Amniotic stem cell (primary cell): Measurements from ENCODE around the gene CDH4.

Experiments
- DNase-seq: peaks from one replicate; lab custom pipeline; 2025; lab: John Stamatoyannopoulos, UW

CDH4 gene

DNA sequence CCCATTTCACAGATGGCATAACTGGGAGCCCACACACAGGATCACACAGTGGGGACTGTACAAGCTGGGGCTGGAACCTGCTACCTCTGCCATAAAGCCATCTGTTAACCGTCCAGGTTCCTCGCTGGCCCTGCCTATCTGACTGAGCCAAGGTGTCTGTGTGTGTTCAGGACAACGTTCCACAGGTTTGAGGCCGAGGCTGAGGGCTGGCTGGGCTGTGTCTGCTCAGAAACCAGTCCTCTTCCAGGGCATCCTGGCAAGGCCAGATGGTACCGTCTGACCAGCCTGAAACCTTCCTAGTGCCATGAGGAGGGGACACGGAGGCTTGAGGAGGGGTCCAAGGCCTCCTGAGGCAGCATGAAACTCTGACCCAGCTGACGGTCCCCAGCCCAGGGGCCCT lies 663.0 kb downstream of the CDH4 start:
- DNase-seq, result no peak

DNA sequence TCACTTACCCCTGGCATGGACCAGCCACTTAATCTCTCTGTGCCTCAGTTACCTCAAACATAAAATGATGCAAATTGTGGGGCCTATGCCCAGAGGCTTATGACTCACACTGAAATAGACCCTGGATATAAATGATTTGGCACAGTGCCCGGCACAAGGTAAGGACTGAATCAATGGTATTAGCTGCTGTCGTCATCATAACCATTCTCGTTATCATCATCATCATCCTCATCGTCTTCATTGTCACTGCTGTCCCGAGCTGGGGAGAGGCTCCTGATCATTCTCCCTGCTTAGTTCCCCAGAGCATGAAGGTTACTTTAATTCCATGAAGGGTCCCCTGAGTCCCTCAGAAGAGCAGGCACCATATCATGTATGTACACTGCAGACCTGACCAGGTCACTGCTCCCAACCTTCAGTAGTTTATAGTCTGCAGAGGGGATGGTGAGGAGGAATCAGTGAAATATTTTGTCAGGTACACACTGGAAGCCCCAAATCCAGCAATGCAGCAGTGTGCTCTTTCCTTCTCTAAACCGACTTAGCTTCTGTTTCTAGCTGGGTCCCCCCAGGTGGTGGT lies 664.3 kb downstream of the CDH4 start:
- DNase-seq, result no peak

DNA sequence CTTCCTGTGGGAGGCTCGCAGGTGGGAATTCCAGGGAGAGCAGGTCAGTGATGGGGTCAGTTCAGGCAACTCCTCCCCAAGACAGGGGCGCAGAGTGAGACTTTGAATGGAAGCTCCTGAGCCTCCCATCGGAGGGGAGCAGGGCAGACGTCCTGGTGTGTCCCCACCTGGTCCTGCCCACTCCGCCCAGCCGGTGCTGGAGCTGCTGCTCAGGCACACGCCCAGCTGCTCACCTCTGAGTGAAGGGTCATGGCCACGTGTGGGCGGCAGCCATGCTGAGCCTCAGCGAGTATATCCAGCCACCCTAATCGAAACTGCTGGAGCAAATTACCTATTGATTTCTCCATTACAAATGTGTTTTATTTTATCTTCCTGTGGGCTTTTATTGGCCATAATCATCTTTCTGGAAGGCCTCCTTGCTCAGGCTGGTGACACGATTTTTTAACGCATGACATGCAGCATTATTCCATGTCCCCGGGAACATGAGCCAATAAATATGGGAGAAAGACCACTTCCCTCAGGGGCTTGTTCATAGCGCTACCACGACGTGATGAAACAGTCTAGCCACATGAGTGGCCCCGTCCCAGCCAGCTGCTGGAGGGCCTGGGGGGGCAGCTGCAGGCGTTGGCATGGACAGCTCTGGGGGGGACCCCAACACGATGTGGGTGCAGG lies 665.5 kb downstream of the CDH4 start:
- no peak for DNase-seq

DNA sequence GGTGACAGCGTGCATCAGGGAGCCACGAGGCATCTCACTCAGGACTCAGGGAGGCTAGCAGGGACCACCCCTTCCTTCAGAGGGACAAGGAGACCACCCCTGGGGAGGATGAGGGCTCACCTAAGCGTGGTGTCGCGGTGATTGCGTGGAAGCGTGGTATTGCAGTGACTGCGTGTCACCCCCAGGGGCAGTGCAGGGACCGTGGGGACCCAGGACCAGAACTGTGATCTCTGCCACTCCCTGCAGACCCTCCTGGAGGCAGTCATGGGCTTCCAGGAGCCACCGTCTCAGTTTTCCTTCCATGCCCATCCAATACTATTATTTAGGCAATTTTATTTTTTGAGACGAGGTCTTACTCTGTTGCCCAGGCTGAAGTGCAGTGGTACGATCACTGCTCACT lies 666.5 kb downstream of the CDH4 start:
- DNase-seq, result no peak

DNA sequence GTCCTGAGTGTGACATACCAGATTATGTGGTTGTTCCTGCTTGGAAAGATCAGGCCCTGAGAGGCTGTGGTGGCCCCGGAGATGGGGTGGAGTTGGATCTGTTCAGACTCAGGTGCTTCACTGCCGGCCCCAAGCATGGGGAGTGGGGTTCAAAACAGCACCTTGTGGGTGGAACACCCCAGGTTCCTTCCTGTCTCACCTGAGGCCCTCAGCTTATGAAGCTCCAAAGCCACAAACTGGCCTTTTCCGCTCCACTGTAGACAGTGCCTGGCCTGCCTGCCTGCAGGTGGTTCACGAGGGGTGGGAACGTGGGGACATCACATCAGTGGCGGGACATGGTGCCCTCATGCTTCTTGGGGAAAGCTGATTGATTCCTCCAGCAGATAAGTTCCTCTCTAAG lies 667.2 kb downstream of the CDH4 start:
- no peak for DNase-seq

DNA sequence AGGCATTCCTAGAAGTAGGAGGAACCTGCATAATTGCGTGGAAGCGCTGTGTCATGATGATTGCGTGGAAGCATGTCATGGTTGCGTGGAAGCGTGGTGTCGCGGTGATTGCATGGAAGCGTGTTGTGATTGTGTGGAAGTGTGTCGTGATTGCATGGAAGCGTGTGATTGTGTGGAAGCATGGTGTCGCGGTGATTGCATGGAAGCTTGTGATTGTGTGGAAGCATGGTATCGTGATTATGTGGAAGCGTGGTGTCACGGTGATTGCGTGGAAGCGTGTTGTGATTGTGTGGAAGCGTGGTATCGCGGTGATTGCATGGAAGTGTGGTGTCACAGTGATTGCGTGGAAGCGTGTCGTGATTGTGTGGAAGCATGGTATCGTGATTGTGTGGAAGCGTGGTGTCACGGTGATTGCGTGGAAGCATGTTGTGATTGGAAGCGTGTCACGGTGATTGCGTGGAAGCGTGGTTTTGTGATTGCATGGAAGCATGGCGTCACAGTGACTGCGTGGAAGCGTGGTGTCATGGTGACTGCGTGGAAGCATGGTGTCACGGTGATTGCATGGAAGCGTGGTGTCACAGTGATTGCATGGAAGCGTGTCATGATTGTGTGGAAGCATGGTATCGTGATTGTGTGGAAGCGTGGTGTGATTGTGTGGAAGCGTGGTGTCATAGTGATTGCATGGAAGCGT lies 667.8 kb downstream of the CDH4 start:
- no peak for DNase-seq

DNA sequence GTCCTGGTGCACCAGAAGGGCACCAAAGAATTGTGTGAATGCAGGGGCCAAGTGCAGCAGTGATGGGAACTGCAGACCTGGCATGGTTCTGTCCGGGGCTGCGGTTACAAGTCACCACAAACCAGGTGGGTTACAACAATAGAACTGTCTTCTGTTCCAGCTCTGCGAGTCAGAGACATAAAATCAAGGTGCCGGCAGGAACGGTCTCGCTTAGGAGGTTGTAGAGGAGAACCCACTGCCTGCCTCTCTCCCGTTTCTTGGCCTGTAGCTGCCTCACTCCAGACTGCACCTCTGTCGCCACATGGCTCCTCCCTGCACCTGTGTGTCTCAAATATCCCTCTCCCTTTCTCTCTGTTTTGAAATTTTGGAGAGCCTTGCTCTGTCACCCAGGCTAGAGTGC lies 670.4 kb downstream of the CDH4 start:
- no peak for DNase-seq

DNA sequence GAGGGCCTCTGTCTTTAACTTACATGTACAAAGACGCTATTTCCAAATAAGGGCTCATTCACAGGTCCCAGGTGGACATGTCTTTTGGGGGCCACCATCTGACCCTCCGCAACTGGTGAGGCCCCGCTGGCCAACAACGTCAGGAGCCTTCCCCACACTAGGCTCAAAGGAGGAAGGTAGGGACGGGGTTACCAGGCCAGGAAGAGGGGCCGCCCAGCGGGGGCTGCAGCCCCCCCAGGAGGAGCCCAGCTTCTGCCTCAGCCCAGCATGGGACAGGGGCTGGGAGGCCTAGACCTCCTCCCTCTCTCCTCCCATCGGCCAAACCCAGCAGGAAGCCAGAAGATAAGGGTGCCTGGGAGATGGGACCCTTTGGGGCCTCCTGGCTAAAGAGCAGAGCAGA lies 670.9 kb downstream of the CDH4 start:
- no peak for DNase-seq

DNA sequence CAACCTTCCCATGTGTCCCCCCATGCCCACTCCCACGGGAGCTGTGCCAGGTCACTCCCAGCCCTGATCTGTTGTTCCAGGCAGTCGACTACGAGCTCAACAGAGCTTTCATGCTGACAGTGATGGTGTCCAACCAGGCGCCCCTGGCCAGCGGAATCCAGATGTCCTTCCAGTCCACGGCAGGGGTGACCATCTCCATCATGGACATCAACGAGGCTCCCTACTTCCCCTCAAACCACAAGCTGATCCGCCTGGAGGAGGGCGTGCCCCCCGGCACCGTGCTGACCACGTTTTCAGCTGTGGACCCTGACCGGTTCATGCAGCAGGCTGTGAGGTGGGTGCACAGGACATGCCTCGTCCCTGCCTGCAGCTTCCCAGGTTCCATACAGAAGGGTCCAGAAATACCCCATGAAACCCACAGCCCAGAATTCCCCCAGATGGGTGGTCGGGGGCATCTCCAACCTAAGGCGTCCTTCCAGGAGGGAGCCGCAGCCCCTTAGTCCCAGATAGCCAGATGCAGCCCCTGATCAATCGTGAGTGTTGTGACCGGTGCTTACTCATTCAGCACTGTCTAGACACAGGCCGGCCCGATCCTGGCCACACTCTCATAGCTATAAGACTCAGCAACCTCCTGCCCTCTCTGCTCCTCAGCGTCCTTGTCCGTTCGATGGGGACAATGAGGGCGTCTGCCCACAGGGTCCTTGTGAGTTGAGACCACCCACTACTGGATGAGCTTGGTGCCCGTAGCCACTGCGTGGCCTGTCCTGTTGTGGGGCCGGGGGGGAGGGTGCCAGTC lies 671.5 kb downstream of the CDH4 start:
- DNase-seq, result no peak

DNA sequence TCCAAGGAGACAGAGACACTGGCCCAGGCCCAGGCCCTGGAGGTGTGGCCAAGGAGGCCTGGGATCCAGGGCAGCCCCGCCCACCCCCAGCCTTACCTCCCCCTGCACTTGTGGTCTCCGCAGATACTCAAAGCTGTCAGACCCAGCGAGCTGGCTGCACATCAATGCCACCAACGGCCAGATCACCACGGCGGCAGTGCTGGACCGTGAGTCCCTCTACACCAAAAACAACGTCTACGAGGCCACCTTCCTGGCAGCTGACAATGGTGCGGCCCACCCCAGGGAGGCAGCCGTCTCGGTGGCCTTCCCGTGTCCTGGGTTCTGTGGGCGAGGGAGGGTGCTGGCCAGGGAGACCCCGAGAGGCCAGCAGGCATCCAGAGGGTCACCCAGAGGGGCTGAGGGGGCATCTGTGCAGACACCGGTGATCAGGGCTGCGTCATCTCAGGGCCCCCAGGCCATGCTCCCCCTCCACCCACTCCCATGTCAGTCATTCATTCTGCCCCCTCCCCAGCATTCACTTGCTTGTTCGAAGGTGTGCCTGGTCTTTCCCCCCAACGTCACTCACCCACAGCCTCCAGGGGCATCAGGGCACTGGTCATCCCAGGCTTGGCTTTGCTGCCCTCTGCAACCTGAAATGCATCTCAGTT lies 672.3 kb downstream of the CDH4 start:
- no peak for DNase-seq

DNA sequence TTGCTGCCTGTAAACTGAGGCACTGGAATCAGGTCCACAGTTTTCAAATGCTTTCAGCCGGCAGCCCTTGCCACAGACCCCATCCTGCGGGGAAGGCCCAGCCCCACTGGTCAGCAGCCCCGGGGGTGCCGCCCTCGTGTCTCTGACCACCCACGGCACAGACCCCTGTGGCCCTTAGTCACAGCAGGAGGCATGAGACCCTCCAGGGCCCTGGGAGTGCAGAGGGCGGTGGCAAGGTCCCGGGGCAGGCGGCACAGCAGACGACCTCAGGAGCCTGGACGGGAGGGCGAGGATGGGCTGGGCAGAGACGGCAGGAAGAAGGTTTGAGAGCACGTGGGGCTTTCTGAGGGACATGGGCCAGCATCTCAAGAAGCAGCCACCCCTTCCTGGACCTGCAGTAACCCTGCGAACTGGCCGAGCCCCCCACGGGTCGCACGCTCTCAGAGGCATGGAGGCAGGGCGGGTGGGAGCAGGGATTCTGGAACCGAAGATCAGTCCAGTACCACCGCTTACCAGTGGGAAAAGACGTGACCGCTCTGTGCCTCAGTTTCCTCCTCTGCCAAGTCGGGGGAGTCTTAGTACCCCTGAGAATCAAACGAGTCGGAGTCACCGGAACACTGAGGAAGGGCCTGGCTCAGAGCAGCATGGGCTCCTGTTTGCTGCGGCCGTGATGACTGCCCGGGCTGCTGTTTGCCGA lies 672.9 kb downstream of the CDH4 start:
- DNase-seq, result no peak

DNA sequence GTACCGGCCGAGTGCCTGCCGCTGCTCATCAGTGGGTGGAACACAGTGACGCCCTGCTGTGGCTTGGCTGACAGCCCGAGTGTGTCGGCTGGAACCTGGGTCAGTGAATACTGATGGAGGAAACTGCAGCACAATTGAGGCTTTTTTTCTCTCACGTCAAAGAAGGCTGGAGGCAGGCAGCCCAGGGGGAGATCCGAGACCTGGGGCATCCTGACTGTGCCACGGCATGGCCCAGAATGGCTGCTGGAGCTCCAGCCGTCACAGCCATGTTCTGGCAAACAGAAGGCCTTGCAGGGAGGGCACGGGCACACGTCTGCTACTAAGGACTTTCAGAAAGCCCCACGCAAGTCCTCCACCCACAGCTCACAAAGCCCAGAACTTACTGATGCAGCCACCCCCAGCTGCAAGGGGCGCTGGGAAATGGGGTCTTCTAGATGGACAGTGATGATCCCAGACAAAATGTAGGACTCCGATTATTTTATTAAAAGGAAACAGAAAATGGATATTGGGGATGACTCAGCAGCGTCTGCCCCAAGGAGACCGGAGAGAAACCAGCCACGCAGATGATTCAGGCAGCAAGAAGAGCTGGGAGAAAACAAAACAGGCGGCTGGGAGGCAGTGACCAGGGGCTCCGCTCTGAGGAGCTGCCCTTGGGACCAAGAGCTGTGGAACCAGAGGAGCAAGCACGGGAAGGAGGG lies 673.6 kb downstream of the CDH4 start:
- no peak for DNase-seq

DNA sequence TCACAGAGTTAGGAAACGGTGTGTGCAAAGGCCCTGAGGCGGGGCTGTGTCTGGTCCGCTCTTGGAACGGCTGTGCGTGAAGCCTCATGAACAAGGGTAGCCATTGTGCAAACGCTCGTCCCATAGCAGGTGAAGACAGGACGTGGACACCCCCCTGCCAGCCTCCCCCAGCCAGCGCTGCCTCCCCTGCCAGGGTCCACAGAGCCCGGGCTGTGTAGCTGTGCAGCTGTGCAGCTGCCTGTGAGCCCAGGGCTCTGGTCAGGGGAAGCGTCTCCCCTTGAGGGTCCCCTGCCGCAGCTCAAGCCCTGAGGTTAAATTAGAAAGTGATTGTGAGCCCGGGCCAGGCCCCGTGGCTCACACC lies 674.2 kb downstream of the CDH4 start:
- no peak for DNase-seq

DNA sequence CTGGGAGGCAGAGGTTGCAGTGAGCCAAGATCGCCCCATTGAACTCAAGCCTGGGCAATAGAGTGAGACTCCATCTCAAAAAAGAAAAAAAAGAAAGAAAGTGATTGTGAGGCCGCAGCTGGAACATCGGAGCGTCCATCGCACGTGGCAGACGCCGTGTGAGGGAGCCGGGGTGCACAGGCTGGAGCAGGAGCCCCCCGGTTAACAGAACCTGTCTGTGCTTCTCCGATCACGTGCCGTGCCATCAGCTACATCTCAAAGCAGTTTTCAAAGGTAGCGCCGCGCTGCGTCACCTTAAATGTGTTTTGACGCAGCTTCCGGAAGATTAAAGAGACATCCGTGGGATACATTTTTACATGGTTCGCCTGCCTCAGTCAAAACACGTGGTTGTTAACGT lies 674.7 kb downstream of the CDH4 start:
- no peak for DNase-seq

DNA sequence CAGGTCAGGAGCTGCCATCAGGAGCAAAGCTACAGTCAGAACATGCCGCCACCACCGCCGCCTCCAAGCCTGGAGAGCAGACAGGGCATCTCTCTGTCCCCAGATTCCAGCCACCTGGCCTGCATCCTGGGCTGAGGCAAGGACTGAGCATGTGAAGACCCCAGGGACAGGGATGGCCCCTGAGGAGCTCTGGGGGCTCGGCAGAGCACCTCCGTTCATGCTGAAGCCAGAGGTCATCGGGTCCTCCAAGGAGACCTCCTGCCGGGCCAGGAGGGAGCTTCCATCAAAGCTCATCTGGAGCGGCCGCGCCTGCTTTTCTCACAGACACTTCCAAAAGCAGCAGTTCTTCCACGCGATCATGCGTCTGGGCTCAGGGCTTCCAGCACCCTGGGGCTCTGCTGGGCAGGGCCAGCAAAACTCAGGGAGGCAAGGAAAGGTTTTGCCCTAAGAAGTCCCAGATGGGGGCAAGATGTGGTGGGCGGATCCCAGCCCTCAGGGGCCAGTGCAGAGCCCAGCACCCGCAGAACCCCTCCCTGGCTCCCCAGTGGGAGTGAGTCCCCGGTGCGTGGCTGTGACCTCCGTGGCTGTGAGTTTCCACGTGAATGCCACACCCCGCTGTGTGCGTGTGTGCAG lies 675.2 kb downstream of the CDH4 start:
- no peak for DNase-seq

DNA sequence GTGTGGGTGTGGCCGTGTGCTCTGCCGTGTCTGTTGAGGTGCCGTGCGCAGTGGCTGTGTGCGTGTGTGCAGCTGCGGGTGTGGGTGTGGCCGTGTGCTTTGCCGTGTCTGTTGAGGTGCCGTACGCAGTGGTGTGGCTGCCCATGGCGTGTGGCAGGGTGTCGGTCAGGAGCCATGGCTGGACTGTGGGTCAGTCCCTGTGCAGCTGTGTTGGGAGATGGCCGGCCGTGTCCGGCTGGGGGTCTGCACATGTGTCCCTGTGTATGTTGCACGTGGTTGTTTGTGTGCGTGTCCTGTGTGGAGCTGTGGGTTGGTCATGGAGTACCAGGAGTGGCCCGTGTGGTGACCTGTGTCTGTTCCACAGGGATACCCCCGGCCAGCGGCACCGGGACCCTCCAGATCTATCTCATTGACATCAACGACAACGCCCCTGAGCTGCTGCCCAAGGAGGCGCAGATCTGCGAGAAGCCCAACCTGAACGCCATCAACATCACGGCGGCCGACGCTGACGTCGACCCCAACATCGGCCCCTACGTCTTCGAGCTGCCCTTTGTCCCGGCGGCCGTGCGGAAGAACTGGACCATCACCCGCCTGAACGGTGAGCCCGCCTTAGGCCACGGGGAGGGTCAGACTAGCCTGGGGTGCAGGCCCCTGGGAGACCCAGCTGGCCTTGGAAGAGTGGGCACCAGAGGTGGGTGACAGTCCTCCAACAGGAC lies 675.9 kb downstream of the CDH4 start:
- DNase-seq, result no peak

DNA sequence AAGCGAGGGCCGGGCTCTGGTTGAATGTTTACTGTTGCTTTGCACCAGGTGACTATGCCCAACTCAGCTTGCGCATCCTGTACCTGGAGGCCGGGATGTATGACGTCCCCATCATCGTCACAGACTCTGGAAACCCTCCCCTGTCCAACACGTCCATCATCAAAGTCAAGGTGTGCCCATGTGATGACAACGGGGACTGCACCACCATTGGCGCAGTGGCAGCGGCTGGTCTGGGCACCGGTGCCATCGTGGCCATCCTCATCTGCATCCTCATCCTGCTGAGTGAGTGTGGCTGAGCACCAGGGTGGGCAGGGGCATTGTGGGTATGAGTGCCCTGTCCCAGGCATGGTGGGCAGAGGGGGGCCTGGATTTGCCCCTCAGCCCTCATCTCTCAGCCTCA lies 677.5 kb downstream of the CDH4 start:
- DNase-seq, result no peak

DNA sequence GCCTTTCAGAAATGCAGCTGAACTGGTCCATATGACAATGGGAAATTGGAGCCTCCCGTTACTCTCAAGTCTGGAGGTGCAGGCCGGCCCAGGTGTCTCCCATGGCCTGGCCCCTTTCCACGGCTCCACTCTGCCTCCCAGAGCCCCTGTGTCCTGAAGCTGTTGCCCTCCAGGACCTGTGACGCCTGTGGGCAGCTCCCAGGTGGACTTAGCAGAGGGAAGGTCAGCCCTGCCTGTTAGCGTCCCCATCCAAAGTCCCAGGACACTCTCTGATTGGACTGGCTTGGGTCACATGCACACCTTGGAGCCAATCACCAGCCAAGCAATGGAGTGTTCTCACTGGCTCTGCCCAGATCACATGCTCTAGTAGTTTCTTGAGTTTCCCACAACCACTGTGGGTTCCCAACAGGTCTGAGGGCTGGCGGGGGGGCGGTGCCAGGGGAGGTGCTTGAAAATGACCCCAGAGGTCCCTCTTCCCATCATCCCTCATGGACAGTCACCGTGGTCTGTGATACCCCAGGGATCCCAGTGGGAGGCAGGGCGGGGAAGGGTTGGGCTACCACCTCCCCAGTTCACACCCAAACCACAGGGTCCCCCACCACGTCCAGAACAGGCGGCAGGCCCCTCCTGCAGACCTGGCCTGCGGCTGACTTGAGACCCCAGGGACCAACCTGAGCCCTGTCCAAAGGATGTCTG lies 678.1 kb downstream of the CDH4 start:
- DNase-seq, result no peak

DNA sequence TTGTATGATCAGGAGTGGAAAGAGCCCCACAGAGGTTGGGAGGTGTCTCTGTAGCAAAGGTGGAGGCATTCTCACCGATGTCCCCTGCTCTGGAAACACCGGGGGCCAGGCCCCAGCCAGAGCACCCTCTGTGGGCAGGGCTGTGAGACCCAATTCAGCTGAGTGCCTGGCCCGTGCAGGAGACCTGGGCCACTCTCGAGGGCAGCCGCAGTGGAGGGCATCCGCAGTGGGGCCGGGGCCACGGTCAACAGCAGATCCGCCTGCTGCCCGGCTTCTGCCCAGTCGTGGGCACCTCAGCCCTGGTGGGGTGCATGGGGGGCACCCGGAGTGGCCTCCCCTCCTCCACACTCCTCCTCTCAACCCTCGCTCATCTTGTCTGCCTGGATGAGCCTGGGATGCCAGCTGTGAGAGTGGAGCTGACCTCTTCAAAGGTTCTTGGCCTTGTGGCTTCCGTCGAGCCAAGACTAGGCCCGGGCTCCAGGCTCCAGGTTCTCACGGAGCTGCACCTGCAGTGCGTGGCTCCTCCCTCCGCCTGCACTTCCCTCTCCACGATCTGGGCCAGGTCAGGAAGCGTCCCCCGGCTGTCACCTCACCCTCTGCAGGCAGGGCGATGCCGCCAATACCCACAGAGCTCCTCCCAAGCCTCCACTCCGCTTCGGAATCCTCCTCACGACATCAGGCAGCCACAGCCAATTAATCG lies 678.9 kb downstream of the CDH4 start:
- no peak for DNase-seq
